Choroid plexus epithelial cell (primary cell): ENCODE results near the gene ARHGAP28.

Experiments
- DNase-seq: peaks from one replicate; pipeline ENCODE4 v3.0.0-alpha.2; 2010; ENCODE audit warnings: low read depth
- H3K4me3 ChIP-seq: 2 replicates; pipeline ENCODE4 v1.5.1; 2011; ENCODE audit warnings: low read depth, mild to moderate bottlenecking, control low read depth, low read length, moderate library complexity
- CTCF ChIP-seq: conservative IDR thresholded peaks from 2 replicates; pipeline ENCODE4 v1.5.1; 2011; ENCODE audit warnings: low read depth, mild to moderate bottlenecking, control low read depth, inconsistent platforms, low read length, moderate library complexity

ARHGAP28 gene

GRCh38 chr18:6949800-6950586, 220.5 kb downstream of the ARHGAP28 start:
- H3K4me3 ChIP-seq = no peak overlapping the region
- TF ChIP-seq CTCF = no peak
- no peak for DNase-seq

DNA sequence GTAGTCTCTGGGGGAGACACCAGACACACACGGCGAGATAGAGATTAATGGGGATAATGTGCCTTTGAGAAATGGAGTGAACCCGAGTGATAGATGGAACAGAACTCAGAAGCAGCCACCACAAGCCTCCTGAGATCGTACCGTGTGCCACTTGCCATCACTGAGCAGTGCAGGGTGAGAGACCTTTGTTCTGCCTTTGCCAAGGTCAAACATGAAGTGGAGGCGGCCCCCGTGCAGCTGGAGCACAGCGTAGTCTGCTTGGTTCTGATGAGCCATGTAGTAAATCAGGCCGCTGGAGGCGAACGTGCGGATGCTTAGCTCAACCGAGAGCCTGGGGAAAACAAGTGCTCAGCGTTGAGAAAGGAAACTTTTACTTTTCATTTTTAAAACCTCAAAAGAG, 221.1 kb downstream of the ARHGAP28 start:
- no peak for TF ChIP-seq CTCF
- H3K4me3 ChIP-seq = no peak overlapping the region
- no peak for DNase-seq

GRCh38 chr18:6951336-6952090, 222.0 kb downstream of the ARHGAP28 start:
- no peak overlapping the region for H3K4me3 ChIP-seq
- no peak for TF ChIP-seq CTCF

GRCh38 chr18:6954501-6954900, 225.0 kb downstream of the ARHGAP28 start:
- H3K4me3 ChIP-seq = no peak overlapping the region
- no peak for TF ChIP-seq CTCF
- DNase-seq = no peak

More at GRCh38 chr18:6951336-6952090, 222.0 kb downstream of the ARHGAP28 start:
- DNase-seq = no peak

- DNase-seq = no peak
- H3K4me3 ChIP-seq = no peak overlapping the region
- TF ChIP-seq CTCF = no peak
Observed at GRCh38 chr18:6955304-6955703, 225.8 kb downstream of the ARHGAP28 start.

- no peak for DNase-seq
- H3K4me3 ChIP-seq = no peak overlapping the region
- no peak for TF ChIP-seq CTCF
Observed at GRCh38 chr18:6956495-6956894, 227.0 kb downstream of the ARHGAP28 start.
